ENCODE measurements around the gene TAS1R3. TPM values are rescaled to one million over a fixed set of nuclear protein-coding genes. Genes with fewer than 3 reads are reported as not detected.

The TAS1R3 gene
- total RNA-seq, 1 donor from 2014 or later, result 1.0 TPM

GRCh38 chr1:1365875-1366698 lies 35.0 kb downstream of the TAS1R3 start:
- intact Hi-C loops (cut with micrococcal nuclease), result no loop called here

- intact Hi-C loops (cut with micrococcal nuclease), result no loop called here
These were observed 35.6 kb downstream of the TAS1R3 start for GRCh38 chr1:1366699-1367066.

GRCh38 chr1:1367315-1367714 lies 36.2 kb downstream of the TAS1R3 start:
- intact Hi-C loops (cut with micrococcal nuclease), result no loop called here

- intact Hi-C loops (cut with micrococcal nuclease), result loop anchor here (10.0 kb wide), 1 partner anchor 65 kb away; the partner anchor contains the start of genes ACAP3 and PUSL1
These were observed 39.0 kb downstream of the TAS1R3 start for GRCh38 chr1:1370094-1370493.

GRCh38 chr1:1370771-1371300 lies 39.8 kb downstream of the TAS1R3 start:
- intact Hi-C loops (cut with micrococcal nuclease), result loop anchor here (1.0 to 10.0 kb wide), 2 partner anchors 22 to 66 kb away; partner anchors contain the start of genes ACAP3, DVL1 and PUSL1

GRCh38 chr1:1371364-1371745 lies 40.3 kb downstream of the TAS1R3 start:
- intact Hi-C loops (cut with micrococcal nuclease), result loop anchor here (1.0 to 10.0 kb wide), 2 partner anchors 22 to 67 kb away; partner anchors contain the start of genes ACAP3, DVL1 and PUSL1

GRCh38 chr1:1371746-1372711 lies 40.9 kb downstream of the TAS1R3 start:
- intact Hi-C loops (cut with micrococcal nuclease), result loop anchor here (1.0 to 10.0 kb wide), 2 partner anchors 23 to 67 kb away; partner anchors contain the start of genes ACAP3, DVL1 and PUSL1

GRCh38 chr1:1373051-1373814 lies 42.2 kb downstream of the TAS1R3 start:
- intact Hi-C loops (cut with micrococcal nuclease), result loop anchor here (10.0 kb wide), 1 partner anchor 68 kb away; the partner anchor contains the start of genes ACAP3 and PUSL1

- intact Hi-C loops (cut with micrococcal nuclease), result loop anchor here (2.0 to 10.0 kb wide), 2 partner anchors 33 to 69 kb away; partner anchors contain the start of genes ACAP3, MRPL20 and PUSL1
These were observed 42.9 kb downstream of the TAS1R3 start for GRCh38 chr1:1373815-1374588.

GRCh38 chr1:1374589-1374928 lies 43.5 kb downstream of the TAS1R3 start:
- intact Hi-C loops (cut with micrococcal nuclease), result loop anchor here (2.0 to 10.0 kb wide), 2 partner anchors 32 to 70 kb away; partner anchors contain the start of genes ACAP3, MRPL20 and PUSL1

- intact Hi-C loops (cut with micrococcal nuclease), result loop anchor here (1.0 to 10.0 kb wide), 5 partner anchors 24 to 259 kb away; partner anchors contain the start of genes ACAP3, ATAD3B, C1orf159 and CCNL2
These were observed 44.0 kb downstream of the TAS1R3 start, which contains the start of gene AURKAIP1 for GRCh38 chr1:1374929-1375662. Gene AURKAIP1, minus strand, starts transcription at chr1:1375207. Its CDS starts 451 bp downstream, at chr1:1374756.

GRCh38 chr1:1376551-1377226 lies 45.6 kb downstream of the TAS1R3 start:
- intact Hi-C loops (cut with micrococcal nuclease), result loop anchor here (10.0 kb wide), 1 partner anchor 72 kb away; the partner anchor contains the start of genes ACAP3 and PUSL1

GRCh38 chr1:1377540-1378205 lies 46.6 kb downstream of the TAS1R3 start:
- intact Hi-C loops (cut with micrococcal nuclease), result loop anchor here (10.0 kb wide), 1 partner anchor 73 kb away; the partner anchor contains the start of genes ACAP3 and PUSL1

GRCh38 chr1:1380860-1381259 lies 49.8 kb downstream of the TAS1R3 start:
- intact Hi-C loops (cut with micrococcal nuclease), result no loop called here

GRCh38 chr1:1381294-1381693 lies 50.2 kb downstream of the TAS1R3 start:
- intact Hi-C loops (cut with micrococcal nuclease), result no loop called here
